ENCODE results near the gene SP7.
A peak's percentile ranks its signal among the peaks of the same experiment; 100 is the strongest.
"Not testable (repeated sequence)": the region's sequence is repeated elsewhere in the genome, so short reads cannot be mapped to it uniquely, and the experiment has no call there.

SP7 gene

GRCh38 chr12:53326460-53327185 lies 9.5 kb downstream of the SP7 start:
- DNase-seq: no peak
- intact Hi-C loops (cut with DNase I): loop anchor here (10.0 kb wide), 1 partner anchor 112 kb away; no protein-coding TSS in a partner anchor

- peak; percentile 77 to 96 (median 90) for DNase-seq
- intact Hi-C loops (cut with DNase I): loop anchor here (1.0 to 10.0 kb wide), 2 partner anchors 20 to 111 kb away; no protein-coding TSS in a partner anchor
These were observed 10.6 kb downstream of the SP7 start for GRCh38 chr12:53325511-53326061.

DNA sequence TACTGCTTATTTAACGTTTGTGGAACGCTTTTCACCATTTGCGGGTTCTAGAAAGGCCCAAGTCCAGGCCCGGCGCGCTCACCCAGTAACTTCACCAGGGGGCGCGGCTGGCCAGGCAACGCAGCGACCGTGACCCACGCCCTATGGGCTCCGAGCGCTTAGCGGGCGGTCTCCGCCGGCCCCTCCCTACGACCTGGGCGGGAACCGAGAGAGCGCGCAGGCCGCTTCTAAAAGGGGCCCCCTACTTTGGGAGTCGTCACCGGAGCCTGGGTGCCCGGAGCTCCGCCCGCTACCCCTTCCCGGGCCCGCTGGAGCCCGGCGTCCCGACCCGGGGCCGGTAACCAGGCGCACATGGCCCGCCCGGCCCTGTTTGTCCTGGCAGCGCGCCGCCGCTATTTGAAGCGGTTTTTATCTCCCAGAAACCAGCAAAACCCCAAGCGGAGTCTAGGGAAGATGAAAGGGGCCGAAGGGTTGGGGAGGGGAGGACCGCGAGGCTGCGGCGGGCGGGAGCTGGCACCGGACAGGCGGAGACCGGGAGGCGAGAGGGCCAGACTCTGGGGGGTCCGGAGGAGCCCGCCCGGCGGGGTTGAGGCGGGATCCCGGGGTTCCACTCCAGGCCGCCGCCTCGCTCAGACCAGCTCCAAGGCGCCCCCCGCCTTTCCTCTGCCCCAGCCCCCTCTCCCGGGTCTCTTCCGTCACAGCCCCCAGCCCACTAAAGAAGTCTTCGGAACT lies 11.2 kb downstream of the SP7 start:
- DNase-seq: peak; percentile 85 to 97 (median 93)
- intact Hi-C loops (cut with DNase I): loop anchor here (1.0 to 10.0 kb wide), 2 partner anchors 20 to 110 kb away; no protein-coding TSS in a partner anchor

GRCh38 chr12:53324113-53324778 lies 11.9 kb downstream of the SP7 start:
- DNase-seq: peak in 13 of 42 donors; percentile 11 to 53 (median 29)
- intact Hi-C loops (cut with DNase I): loop anchor here (10.0 kb wide), 1 partner anchor 109 kb away; no protein-coding TSS in a partner anchor

GRCh38 chr12:53320352-53321195 lies 15.6 kb downstream of the SP7 start:
- intact Hi-C loops (cut with DNase I): loop anchor here (10.0 kb wide), 1 partner anchor 106 kb away; no protein-coding TSS in a partner anchor
- DNase-seq: no peak

DNA sequence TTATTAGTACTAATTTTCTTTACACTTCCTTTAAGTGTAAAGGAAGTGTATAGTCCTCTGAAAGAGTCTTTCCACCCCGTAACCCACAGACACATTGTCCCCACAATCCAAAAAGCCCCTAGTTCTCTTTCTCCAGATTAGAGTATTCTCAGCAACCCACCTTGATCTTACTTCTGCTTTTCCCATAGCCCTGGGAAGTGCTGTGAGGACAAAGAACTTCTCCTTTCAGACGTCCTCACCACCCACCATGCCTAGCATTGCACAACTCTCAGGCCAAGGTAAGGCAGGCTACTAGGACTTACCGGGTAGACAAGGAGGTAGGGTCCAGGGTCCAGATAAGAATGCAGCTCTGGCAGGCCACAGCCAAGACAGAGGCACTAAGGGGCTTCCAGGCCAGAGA lies 22.2 kb downstream of the SP7 start:
- no peak for DNase-seq
- intact Hi-C loops (cut with DNase I): no loop called here

- intact Hi-C loops (cut with DNase I): no loop called here
- no peak for DNase-seq
These were observed 27.9 kb downstream of the SP7 start for GRCh38 chr12:53308276-53308675.

- intact Hi-C loops (cut with DNase I): no loop called here
- DNase-seq: no peak
These were observed 29.3 kb downstream of the SP7 start for GRCh38 chr12:53306826-53307225.

- intact Hi-C loops (cut with DNase I): no loop called here
- no peak for DNase-seq
These were observed 33.3 kb downstream of the SP7 start for GRCh38 chr12:53302903-53303302.

DNA sequence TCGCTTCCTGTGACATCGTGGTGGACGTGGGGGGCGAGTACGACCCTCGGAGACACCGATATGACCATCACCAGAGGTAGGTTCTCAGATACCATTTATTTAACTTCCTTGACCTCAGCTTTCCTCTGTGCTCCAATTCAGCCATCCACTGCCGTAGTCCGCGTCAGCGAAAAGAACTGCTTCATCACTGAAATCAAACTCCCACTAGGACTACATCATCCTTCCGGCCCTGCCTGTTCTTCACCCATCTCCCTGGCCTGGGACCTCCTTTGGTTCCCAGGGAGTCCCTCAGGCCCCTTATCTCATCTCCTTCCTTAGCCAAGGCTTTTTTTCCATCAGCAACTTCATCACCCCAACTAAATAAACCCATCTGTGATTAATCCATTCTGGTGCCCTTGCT lies 36.0 kb downstream of the SP7 start:
- DNase-seq: peak in 10 of 42 donors; percentile 17 to 45 (median 29)
- intact Hi-C loops (cut with DNase I): no loop called here

DNA sequence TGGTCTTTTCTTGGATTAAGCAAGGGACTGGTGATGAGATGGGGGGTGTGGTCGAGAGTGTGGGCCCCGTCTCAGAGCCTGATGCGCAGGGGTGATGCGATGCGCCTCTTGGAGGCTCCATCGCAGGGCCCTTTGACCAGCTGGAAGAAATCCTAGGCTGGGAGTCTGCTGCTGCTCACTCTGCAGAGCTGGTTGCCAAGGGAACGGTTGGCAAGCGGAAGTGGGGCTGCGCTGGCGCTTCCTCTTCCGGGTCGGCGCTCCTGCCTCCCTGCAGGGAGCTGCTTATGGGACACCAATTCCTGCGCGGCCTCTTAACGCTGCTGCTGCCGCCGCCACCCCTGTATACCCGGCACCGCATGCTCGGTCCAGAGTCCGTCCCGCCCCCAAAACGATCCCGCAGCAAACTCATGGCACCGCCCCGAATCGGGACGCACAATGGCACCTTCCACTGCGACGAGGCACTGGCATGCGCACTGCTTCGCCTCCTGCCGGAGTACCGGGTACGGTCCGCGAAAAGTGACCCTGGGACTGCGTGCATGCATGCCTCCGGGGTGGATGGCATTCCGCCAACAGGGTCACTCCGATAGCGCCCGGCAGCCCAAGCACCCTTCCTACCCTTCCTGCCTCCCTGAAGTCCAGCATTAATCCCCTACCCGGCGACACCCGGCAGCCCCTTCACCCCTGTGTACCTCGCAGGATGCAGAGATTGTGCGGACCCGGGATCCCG lies 36.5 kb downstream of the SP7 start, which contains the start of gene MYG1:
Gene MYG1, plus strand, starts transcription at position 242 of the 727 bp plus-strand sequence. Its CDS starts 43 bp downstream, at position 285.
- intact Hi-C loops (cut with DNase I): no loop called here

GRCh38 chr12:53299101-53299453 lies 37.1 kb downstream of the SP7 start:
- DNase-seq: no peak
- intact Hi-C loops (cut with DNase I): no loop called here

More for the DNA sequence above, 36.5 kb downstream of the SP7 start, which contains the start of gene MYG1:
- peak; percentile 87 to 97 (median 93) for DNase-seq

GRCh38 chr12:53298164-53298563 lies 38.0 kb downstream of the SP7 start:
- no peak for DNase-seq
- intact Hi-C loops (cut with DNase I): no loop called here

GRCh38 chr12:53297106-53297505 lies 39.0 kb downstream of the SP7 start:
- intact Hi-C loops (cut with DNase I); DNase-seq: not testable (repeated sequence)

- DNase-seq: no peak
- intact Hi-C loops (cut with DNase I): no loop called here
These were observed 40.3 kb downstream of the SP7 start for GRCh38 chr12:53295891-53296219.

- peak; percentile 77 to 97 (median 93) for DNase-seq
- intact Hi-C loops (cut with DNase I): no loop called here
These were observed 40.9 kb downstream of the SP7 start, which contains the start of gene PFDN5 for GRCh38 chr12:53295070-53295890. Gene PFDN5 (plus strand): TSS chr12:53295542. CDS start chr12:53295568, 26 bp downstream.

GRCh38 chr12:53292426-53292825 lies 43.7 kb downstream of the SP7 start:
- DNase-seq: no peak
- intact Hi-C loops (cut with DNase I): no loop called here

All from head of caudate nucleus (tissue), 42 donors.